Activated CD4-positive, CD25-positive, alpha-beta regulatory T cell treated with anti-CD3 and anti-CD28 coated beads, Interleukin-2, amount 50 U/mL, for 72 hours (primary cell): ENCODE data around the gene XRN1.

Experiments
- DNase-seq: peaks from one replicate; pipeline ENCODE4 v3.0.0; 2021

The XRN1 gene

DNA sequence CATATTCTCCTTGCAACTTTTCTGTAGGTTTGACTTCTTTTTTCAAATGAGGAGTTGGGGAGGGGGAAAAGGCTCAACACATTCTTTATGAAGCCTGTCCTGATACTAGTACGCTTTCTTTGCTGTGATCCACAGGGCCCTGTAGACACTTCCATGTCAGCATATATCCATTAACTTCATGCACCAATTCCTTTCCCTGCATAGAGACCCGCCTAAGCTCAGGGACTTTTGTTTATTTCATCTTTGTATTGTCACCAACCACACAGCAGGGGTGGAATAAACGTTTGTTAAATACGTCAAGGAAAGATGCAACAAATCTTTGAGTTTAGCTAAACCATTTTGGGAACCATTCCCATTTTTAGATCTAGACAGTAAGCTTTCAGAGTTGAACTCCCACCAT lies 179.4 kb downstream of the XRN1 start:
- no peak for DNase-seq

DNA sequence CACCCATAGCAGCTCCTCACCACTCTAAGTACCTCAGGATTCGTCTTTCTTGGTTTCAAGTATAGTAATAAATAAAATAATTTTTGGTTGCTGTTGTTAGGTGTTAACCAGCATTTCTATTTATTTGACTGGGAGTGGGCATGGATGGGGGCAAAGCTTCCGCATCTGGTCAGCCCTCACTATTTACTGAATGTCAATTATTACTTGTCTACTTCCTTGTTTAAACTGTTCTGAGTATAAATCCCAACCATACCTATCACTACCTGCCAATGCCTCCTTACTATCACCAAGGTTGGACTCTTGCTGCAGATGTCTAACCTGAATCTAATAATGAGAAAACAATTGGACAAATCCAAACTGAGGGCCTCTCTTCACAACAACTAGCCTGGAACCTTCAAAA lies 180.6 kb downstream of the XRN1 start:
- DNase-seq = no peak

DNA sequence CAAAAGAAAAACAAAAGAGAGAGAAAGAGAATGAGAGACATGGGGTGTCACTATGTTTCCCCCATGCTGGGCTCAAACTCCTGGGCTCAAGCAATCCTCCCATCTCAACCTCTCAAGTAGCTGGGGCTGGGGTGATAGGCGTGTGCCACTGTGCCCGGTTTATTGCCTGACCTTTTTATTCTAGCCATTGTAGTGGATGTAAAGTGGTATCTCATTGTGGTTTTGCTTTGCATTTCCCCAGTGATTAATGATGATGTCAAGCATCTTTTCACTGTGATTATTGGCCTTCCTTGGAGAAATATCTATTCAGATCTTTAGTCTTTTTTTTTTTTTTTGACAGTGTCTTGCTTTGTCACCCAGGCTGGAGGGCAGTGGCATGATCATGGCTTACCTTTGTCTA lies 184.7 kb downstream of the XRN1 start:
- no peak for DNase-seq

GRCh38 chr3:142259359-142259758 lies 188.5 kb downstream of the XRN1 start:
- DNase-seq = no peak

- no peak for DNase-seq
Observed at GRCh38 chr3:142256712-142257333, 191.0 kb downstream of the XRN1 start.
